ENCODE results near the gene CBL.

DNA sequence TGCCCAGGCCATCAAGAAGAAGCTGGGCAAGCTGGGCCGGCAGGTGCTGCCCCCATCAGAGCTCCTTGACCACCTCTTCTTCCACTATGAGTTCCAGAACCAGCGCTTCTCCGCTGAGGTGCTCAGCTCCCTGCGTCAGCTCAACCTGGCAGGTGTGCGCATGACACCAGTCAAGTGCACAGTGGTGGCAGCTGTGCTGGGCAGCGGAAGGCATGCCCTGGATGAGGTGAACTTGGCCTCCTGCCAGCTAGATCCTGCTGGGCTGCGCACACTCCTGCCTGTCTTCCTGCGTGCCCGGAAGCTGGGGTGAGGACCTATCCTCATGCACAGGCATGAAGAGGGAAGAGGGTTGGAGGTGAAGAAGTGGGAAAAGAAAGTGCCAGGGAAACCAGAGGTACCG is 26.2 kb upstream of the CBL start:
- TF ChIP-seq, protein P1, sequence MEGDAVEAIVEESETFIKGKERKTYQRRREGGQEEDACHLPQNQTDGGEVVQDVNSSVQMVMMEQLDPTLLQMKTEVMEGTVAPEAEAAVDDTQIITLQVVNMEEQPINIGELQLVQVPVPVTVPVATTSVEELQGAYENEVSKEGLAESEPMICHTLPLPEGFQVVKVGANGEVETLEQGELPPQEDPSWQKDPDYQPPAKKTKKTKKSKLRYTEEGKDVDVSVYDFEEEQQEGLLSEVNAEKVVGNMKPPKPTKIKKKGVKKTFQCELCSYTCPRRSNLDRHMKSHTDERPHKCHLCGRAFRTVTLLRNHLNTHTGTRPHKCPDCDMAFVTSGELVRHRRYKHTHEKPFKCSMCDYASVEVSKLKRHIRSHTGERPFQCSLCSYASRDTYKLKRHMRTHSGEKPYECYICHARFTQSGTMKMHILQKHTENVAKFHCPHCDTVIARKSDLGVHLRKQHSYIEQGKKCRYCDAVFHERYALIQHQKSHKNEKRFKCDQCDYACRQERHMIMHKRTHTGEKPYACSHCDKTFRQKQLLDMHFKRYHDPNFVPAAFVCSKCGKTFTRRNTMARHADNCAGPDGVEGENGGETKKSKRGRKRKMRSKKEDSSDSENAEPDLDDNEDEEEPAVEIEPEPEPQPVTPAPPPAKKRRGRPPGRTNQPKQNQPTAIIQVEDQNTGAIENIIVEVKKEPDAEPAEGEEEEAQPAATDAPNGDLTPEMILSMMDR (IDR thresholded peaks at IDR 0.05; ENCODE audit: insufficient read depth, low read depth, low read length) = no peak
- no peak for TF ChIP-seq EZH2 (IDR thresholded peaks at IDR 0.05; ENCODE audit: insufficient read depth, low read length)

Data from astrocyte (in vitro differentiated cells and primary cell).